GM13976 (cell line): ENCODE results near the gene RTP1.
"Not testable (repeated sequence)": the region's sequence is repeated elsewhere in the genome, so short reads cannot be mapped to it uniquely, and the experiment has no call there.

Source experiments
- DNase-seq: peaks from one replicate; pipeline ENCODE4 v3.0.0; 2012; ENCODE audit warnings: low spot score
- in situ Hi-C: fragments of 300-500 bp; cut with MboI; formaldehyde crosslinking; loops from one replicate; pipeline ENCODE4 v1.12.0; 2022; ENCODE audit warnings: low sequenced_read_pairs, mixed read lengths, inconsistent platforms; ENCODE audit not compliant: unreplicated experiment
- TF ChIP-seq, protein P1 (sequence below): IDR thresholded peaks from 2 replicates; pipeline ENCODE4 v1.5.1; 2012; ENCODE audit warnings: borderline replicate concordance, mild to moderate bottlenecking; ENCODE audit not compliant: insufficient read depth; ENCODE audit errors: extremely low read depth, missing control alignments, control extremely low read depth

The RTP1 gene

GRCh38 chr3:187166750-187167149 lies 30.5 kb upstream of the RTP1 start:
- TF ChIP-seq, protein P1, sequence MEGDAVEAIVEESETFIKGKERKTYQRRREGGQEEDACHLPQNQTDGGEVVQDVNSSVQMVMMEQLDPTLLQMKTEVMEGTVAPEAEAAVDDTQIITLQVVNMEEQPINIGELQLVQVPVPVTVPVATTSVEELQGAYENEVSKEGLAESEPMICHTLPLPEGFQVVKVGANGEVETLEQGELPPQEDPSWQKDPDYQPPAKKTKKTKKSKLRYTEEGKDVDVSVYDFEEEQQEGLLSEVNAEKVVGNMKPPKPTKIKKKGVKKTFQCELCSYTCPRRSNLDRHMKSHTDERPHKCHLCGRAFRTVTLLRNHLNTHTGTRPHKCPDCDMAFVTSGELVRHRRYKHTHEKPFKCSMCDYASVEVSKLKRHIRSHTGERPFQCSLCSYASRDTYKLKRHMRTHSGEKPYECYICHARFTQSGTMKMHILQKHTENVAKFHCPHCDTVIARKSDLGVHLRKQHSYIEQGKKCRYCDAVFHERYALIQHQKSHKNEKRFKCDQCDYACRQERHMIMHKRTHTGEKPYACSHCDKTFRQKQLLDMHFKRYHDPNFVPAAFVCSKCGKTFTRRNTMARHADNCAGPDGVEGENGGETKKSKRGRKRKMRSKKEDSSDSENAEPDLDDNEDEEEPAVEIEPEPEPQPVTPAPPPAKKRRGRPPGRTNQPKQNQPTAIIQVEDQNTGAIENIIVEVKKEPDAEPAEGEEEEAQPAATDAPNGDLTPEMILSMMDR: no peak
- no peak for DNase-seq
- in situ Hi-C loops: loop anchor here (10.0 kb wide), 1 partner anchor 322 kb away; the partner anchor contains the start of gene ADIPOQ

GRCh38 chr3:187167777-187168176 lies 29.5 kb upstream of the RTP1 start:
- in situ Hi-C loops: loop anchor here (10.0 kb wide), 1 partner anchor 323 kb away; the partner anchor contains the start of gene ADIPOQ
- TF ChIP-seq, protein P1: no peak
- no peak for DNase-seq

GRCh38 chr3:187169231-187169960 lies 27.9 kb upstream of the RTP1 start:
- TF ChIP-seq, protein P1: no peak
- in situ Hi-C loops: loop anchor here (10.0 kb wide), 1 partner anchor 325 kb away; the partner anchor contains the start of gene ADIPOQ

DNA sequence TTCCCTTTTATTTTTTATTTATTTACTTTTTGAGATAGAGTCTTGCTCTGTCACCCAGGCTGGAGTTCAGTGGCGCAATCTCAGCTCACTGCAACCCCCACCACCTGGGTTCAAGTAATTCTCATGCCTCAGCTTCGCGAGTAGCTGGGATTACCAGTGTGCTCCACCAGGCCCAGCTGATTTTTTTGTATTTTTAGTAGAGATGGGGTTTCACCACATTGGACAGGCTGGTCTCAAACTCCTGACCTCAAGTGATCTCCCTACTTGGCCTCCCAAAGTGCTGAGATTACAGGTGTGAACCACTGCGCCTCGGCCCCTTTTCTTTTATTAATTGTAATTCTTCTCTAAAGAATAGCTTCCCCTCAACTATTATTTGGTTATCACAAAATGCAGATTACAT lies 26.4 kb upstream of the RTP1 start:
- in situ Hi-C loops: not testable (repeated sequence)

More at GRCh38 chr3:187169231-187169960, 27.9 kb upstream of the RTP1 start:
- no peak for DNase-seq

DNA sequence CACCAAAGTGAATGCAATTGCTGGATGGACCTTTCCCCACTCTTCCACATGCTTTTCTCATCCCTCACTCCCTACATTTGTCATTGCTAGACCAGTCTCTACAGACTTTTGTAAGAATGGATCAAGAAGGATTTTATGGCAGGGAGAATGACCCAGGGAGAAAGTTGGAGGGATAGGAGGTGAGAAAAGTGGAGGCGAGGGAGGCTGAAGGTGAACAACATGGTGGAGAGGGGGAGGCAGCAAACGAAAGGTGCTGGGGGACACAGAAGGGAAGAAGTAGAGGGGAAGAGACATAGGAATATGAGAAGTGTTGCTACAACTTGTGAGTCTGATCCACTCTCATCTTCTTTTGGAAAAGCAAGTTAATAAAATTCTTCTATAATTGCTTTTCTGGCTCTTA lies 24.4 kb upstream of the RTP1 start:
- DNase-seq: no peak
- TF ChIP-seq, protein P1: no peak
- in situ Hi-C loops: no loop called here

More for the DNA sequence above, 26.4 kb upstream of the RTP1 start:
- not testable (repeated sequence) for DNase-seq

DNA sequence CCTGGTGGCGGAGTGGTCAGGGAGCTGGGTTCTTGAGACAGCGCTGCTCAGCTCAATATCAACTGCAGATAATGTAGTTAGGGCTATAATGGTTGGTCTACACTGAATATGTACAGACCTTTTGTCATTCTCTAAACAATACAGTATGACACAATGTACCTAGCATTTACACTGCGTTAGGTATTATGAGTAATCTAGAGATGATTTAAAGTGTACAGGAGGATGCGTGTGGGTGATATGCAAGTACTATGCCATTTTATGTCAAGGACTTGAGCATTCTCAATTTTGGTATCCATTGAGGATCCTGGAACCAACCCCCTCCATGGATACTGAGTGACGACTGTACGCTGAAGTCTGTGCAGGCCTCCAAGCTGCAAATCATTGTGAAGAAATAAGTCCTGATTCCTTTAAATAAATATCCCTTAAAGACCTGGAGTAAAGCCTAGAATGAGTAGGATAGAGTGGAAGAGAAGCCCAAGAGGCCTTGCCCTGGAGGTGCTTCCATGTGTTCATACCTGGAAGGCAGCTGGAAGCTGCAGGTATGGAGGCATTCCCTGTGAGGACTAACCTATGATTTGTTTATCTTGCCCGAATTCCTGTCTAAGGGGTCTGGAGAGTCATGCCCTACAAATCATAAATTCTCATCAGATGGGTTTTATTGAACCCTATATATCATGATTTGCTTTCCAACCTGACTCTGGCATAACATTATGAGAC lies 15.7 kb upstream of the RTP1 start:
- in situ Hi-C loops: no loop called here
- DNase-seq: no peak
- TF ChIP-seq, protein P1: no peak

DNA sequence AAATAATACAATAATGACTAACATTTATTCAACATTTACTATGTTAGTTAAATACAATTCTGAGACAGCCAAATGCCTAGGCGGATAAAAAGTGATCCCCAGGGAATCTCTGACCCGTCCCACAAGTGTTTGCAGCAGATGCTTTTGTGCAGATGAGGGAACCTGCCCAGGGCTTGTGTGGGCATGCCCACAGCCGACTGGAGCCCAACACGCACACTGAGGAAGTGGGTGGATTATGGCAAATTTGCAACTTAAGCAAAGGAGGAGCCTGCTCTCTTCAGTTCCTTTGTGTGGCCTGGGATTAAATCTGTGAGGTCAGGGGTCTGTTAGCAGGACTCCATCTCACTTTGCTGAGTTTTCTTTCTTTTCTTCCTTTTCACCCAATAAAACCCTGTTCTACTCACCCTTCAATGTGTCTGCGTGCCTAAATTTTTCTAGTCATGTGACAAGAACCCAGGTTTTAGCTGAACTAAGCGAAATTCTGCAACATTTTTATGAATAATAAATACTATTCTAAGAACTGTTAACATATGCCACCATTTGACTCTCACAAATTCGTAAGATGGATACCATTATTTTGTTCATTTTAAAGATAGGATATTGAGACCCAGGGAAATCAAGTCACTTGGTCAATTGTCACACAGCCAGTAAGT lies 13.9 kb upstream of the RTP1 start:
- no peak for DNase-seq
- in situ Hi-C loops: no loop called here
- TF ChIP-seq, protein P1: no peak
